ENCODE measurements around the gene ALK. TPM values are rescaled to one million over a fixed set of nuclear protein-coding genes. Genes with fewer than 3 reads are reported as not detected.

ALK gene
- total RNA-seq, 1 donor from 2014 or later = 0.14 TPM

DNA sequence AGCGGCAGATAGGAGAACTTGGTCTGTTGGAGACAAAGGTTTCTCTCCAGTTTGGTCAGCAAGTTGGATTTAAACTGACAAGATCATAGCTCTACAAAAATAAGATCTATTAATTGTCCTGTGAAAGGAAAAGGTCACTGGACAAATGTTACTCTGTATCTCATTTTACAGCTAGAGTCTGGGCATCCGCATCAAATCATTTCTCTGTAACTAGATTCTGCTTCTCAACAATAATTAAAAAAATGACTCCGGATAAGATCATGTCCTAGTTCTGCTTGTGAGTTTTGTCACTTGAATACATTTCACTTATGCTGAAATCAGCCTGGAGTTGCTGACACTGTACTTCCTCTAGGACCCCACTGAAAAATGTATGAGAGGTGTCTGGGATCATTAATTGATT, 310.8 kb downstream of the ALK start:
- intact Hi-C loops (cut with micrococcal nuclease) = no loop called here
- no peak for DNase-seq
- no peaks in the 10 kb centered on the region for H3K4me1 ChIP-seq
- no peak overlapping the region for H3K27ac ChIP-seq (replicated peaks)
- TF ChIP-seq, protein P1, sequence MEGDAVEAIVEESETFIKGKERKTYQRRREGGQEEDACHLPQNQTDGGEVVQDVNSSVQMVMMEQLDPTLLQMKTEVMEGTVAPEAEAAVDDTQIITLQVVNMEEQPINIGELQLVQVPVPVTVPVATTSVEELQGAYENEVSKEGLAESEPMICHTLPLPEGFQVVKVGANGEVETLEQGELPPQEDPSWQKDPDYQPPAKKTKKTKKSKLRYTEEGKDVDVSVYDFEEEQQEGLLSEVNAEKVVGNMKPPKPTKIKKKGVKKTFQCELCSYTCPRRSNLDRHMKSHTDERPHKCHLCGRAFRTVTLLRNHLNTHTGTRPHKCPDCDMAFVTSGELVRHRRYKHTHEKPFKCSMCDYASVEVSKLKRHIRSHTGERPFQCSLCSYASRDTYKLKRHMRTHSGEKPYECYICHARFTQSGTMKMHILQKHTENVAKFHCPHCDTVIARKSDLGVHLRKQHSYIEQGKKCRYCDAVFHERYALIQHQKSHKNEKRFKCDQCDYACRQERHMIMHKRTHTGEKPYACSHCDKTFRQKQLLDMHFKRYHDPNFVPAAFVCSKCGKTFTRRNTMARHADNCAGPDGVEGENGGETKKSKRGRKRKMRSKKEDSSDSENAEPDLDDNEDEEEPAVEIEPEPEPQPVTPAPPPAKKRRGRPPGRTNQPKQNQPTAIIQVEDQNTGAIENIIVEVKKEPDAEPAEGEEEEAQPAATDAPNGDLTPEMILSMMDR (IDR thresholded peaks at IDR 0.05; ENCODE audit: borderline replicate concordance) = no peak
- H3K27me3 ChIP-seq (ENCODE audit: low read depth) = peaks cover 54% of the 10 kb centered on the region
- no peaks in the 10 kb centered on the region for H3K9me3 ChIP-seq (replicated peaks)
- no peak overlapping the region for H3K4me3 ChIP-seq
- no peaks in the 10 kb centered on the region for H3K36me3 ChIP-seq

DNA sequence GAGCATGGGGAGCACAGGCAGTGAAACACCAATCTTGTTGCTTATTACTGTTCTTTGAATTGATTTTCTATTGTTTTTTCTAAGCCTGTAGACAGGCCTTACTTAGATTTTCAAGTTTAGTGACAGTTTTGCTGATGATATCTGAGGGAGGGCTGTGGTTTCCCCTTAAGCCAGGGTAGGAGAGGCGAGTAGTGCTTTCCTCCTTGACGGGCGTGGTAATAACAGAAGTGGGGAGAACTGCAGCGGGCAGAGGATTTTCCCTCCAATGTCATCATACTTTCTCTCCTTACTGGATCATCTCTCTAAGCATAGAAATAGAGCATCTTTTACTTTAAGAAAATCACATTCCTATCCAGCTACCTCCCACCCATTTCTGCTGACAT, 314.4 kb downstream of the ALK start:
- Histone ChIP-seq H3K27ac (replicated peaks) (no peak overlapping the region), H3K27me3 (ENCODE audit: low read depth) (peaks cover 27% of the 10 kb centered on the region), H3K4me3 (no peak overlapping the region), H3K4me1 (no peaks in the 10 kb centered on the region), H3K9me3 (replicated peaks) (no peaks in the 10 kb centered on the region), H3K36me3 (no peaks in the 10 kb centered on the region)
- no peak for DNase-seq
- TF ChIP-seq, protein P1 (IDR thresholded peaks at IDR 0.05; ENCODE audit: borderline replicate concordance) = no peak
- intact Hi-C loops (cut with micrococcal nuclease) = no loop called here

DNA sequence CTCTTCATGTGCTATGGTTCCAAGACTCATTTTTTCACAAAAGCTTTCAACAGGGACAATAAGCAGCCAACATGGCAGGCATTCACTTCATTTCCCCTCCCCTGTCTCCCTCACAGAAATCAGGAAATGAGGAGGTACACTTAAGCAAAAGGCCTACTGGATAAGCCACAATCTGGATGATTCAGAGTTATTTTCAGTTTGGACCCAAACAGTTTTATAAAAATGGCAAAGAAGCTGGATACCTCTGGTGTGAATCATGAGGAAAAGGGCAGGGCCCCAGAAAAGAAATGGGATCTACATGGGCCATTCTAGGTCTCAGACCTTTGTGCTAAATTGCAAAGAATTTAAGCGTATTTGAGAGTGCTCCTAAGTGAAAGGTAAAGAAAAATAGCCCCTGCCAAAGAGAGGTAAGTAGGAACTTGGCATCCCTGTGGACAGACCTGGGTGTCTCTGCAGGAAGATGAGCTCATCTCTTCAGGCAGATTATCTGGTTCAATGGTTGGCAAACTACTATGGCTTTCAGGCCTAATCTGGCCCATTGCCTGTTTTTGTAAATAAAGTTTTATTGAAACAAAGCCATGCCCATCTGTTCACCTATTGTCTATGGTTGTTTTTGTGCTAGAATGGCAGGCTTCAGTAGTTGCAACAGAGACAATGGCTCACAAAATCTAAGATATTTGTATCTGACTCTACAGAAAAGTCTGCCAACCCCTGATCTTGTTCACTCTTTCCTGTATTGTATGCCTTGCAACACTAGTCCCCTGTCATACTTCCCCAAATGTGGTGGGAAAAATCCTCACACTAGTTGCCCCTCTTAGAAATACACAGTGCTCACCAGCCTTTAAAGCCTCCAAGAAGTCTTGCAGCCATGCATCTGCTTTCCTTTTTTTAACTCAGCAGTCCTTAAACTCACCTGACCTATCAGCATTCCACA, 315.0 kb downstream of the ALK start:
- TF ChIP-seq, protein P1 (IDR thresholded peaks at IDR 0.05; ENCODE audit: borderline replicate concordance) = no peak
- no peaks in the 10 kb centered on the region for H3K36me3 ChIP-seq
- no peaks in the 10 kb centered on the region for H3K9me3 ChIP-seq (replicated peaks)
- no peak overlapping the region for H3K27ac ChIP-seq (replicated peaks)
- H3K27me3 ChIP-seq (ENCODE audit: low read depth) = peaks cover 26% of the 10 kb centered on the region
- no peak for DNase-seq
- intact Hi-C loops (cut with micrococcal nuclease) = no loop called here
- H3K4me1 ChIP-seq = no peaks in the 10 kb centered on the region
- H3K4me3 ChIP-seq = no peak overlapping the region

DNA sequence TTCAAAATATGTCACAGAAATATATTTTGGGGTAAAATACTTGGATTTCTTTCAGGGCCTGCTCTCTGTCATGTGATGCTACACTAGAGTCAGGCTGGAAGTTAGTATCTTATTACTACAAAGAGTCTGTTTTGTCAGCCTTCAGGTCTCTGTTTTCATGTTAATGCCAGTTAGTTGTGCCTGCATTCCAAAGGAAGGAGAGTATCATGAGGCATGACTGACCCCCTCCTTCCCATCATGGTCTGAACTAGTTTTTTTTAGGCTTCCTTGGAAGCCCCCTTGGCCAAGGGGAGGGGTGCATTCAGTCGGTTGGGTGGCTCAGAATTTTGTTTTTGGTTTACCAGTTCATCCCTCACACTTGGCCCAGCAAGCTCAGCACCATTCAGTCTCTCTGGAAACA, 318.0 kb downstream of the ALK start:
- no peak overlapping the region for H3K27ac ChIP-seq (replicated peaks)
- no peaks in the 10 kb centered on the region for H3K9me3 ChIP-seq (replicated peaks)
- TF ChIP-seq, protein P1 (IDR thresholded peaks at IDR 0.05; ENCODE audit: borderline replicate concordance) = no peak
- no peaks in the 10 kb centered on the region for H3K36me3 ChIP-seq
- intact Hi-C loops (cut with micrococcal nuclease) = no loop called here
- no peaks in the 10 kb centered on the region for H3K27me3 ChIP-seq (ENCODE audit: low read depth)
- DNase-seq = no peak
- no peak overlapping the region for H3K4me3 ChIP-seq
- no peaks in the 10 kb centered on the region for H3K4me1 ChIP-seq

GRCh38 chr2:29601872-29602271, 319.5 kb downstream of the ALK start:
- no peaks in the 10 kb centered on the region for H3K9me3 ChIP-seq (replicated peaks)
- intact Hi-C loops (cut with micrococcal nuclease) = no loop called here
- no peaks in the 10 kb centered on the region for H3K27me3 ChIP-seq (ENCODE audit: low read depth)
- no peaks in the 10 kb centered on the region for H3K4me1 ChIP-seq
- no peak overlapping the region for H3K27ac ChIP-seq (replicated peaks)
- H3K36me3 ChIP-seq = no peaks in the 10 kb centered on the region
- TF ChIP-seq, protein P1 (IDR thresholded peaks at IDR 0.05; ENCODE audit: borderline replicate concordance) = no peak
- DNase-seq = no peak
- no peak overlapping the region for H3K4me3 ChIP-seq

Data from left ventricle myocardium inferior (tissue), 1 donor.